Calu3 (cell line): Measurements from ENCODE around the gene SLC22A12. TPM values are rescaled to one million over a fixed set of nuclear protein-coding genes. Genes with fewer than 3 reads are reported as not detected.

Source experiments
- BruUV-seq: library from RNA; stranded (reverse); fragments of 400-500 nt; replicated peaks from 2 replicates; lab custom pipeline; 2021; lab: Mats Ljungman, UMichigan
- CTCF ChIA-PET: fragments of 300-600 bp; sonication (Branson Sonifier 250); formaldehyde crosslinking; loops from one replicate; lab custom pipeline; 2022; ENCODE audit warnings: antibody characterized with exemption; lab: Charles Lee
- DNase-seq: peaks from one replicate; pipeline ENCODE4 v3.0.0; 2022
- H3K27ac Mint-ChIP-seq: one replicate; pipeline ENCODE4 v1.8.0; 2022; ENCODE audit warnings: mixed read lengths; ENCODE audit not compliant: unreplicated experiment
- H3K27me3 Mint-ChIP-seq: one replicate; pipeline ENCODE4 v1.8.0; 2022; ENCODE audit warnings: mixed read lengths; ENCODE audit not compliant: unreplicated experiment
- H3K36me3 Mint-ChIP-seq: one replicate; pipeline ENCODE4 v1.8.0; 2022; ENCODE audit warnings: mild to moderate bottlenecking, moderate library complexity, mixed read lengths; ENCODE audit not compliant: insufficient read depth, unreplicated experiment
- H3K4me1 Mint-ChIP-seq: one replicate; pipeline ENCODE4 v1.8.0; 2022; ENCODE audit warnings: mild to moderate bottlenecking, low read depth, mixed read lengths; ENCODE audit not compliant: unreplicated experiment
- H3K4me3 Mint-ChIP-seq: one replicate; pipeline ENCODE4 v1.8.0; 2022; ENCODE audit warnings: mild to moderate bottlenecking, low read depth, moderate library complexity, mixed read lengths; ENCODE audit not compliant: unreplicated experiment
- H3K9me3 Mint-ChIP-seq: one replicate; pipeline ENCODE4 v1.8.0; 2022; ENCODE audit warnings: low read depth, mixed read lengths; ENCODE audit not compliant: unreplicated experiment
- CTCF ChIP-seq: fragments of 200-600 bp; IDR thresholded peaks from one replicate; pipeline ENCODE4 v1.8.0; 2022; ENCODE audit warnings: antibody characterized with exemption; ENCODE audit not compliant: unreplicated experiment
- intact Hi-C: fragments of 100-400 bp; cut with micrococcal nuclease; formaldehyde crosslinking; loops from one replicate; pipeline ENCODE4 v1.10.0; 2022; ENCODE audit not compliant: unreplicated experiment
- total RNA-seq: library from RNA; stranded (reverse); gene quantifications from 2 replicates; pipeline ENCODE4 v1.2.3, GENCODE V29; 2022

SLC22A12 gene
- total RNA-seq, 1 experiment from 2014 or later: not detected

DNA sequence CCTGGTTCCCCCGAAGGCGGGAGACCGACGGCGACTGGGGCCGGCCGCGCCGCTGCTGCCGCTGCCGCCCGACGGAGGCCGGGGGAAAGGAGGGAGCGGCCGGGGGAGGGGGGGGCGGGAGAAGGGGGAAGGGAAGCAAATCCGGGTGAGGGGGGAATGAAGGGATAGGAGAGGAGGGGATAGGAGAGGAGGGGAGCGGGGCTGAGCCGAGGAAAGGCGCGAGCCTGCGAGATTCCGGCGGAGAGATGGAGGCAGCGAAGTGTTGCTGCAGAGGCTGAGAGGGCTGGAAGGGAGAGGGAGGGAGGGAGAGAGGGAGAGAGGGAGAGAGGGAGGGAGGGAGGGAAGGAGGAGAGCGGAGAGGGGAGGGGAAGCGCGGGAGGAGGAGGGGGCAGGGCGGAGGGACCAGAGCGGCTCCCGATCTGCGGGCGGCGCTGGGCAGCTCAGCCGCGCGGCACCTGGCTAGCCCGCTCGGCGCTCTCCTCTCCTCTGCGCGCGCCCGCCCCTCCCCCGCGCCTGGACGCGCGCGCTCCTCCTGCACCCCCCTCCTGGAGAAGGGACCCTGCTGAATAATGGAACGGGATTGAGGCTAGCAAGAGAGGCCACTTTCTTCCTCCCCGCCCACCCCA is 52.3 kb downstream of the SLC22A12 start:
- DNase-seq: no peak
- intact Hi-C loops: no loop called here
- no peak overlapping the region for H3K27ac Mint-ChIP-seq
- no peaks in the 10 kb centered on the region for H3K9me3 Mint-ChIP-seq
- CTCF ChIA-PET: no interaction called here
- peaks cover 52% of the 10 kb centered on the region for H3K27me3 Mint-ChIP-seq
- H3K4me3 Mint-ChIP-seq: no peak overlapping the region
- H3K4me1 Mint-ChIP-seq: no peaks in the 10 kb centered on the region
- no TSS peak for BruUV-seq
- H3K36me3 Mint-ChIP-seq: no peaks in the 10 kb centered on the region
- no peak for TF ChIP-seq CTCF

GRCh38 chr11:64643920-64644646 is 53.1 kb downstream of the SLC22A12 start:
- intact Hi-C loops: no loop called here

DNA sequence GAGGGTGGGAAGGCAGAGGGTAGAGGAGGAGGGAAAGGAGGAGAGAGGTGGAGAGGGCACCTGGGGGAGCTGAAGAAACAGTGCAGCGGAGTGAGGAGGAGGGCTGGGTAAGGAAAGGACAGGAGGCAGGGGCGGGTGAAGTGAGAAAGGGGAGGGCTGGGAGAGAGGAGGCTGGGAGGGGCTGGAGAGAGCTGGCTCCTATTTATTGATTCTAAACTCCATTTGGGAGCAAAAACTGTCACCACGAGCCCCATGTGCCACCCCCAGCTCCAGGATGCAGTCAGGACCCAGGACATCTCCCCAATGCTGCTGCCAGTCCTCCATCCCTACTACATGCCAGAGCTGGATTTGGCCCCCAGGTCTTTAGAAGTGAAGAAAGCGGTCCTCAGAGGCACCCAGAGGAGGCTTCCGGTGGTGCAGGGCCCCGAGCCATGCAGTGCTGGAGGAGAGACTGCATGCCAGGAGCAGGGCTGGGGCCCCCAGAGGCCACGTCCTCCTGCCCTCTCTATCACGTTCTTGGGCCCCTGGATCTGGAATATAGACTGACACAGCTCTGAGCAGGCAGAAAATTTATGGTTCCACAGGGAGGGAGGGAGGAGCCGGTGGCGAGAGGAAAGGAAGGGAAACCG is 53.7 kb downstream of the SLC22A12 start:
- Mint-ChIP-seq H3K36me3 (no peaks in the 10 kb centered on the region), H3K27me3 (peaks cover 66% of the 10 kb centered on the region), H3K4me3 (no peak overlapping the region), H3K9me3 (no peaks in the 10 kb centered on the region), H3K4me1 (no peaks in the 10 kb centered on the region), H3K27ac (no peak overlapping the region)
- intact Hi-C loops: no loop called here
- no peak for DNase-seq
- CTCF ChIA-PET: no interaction called here
- BruUV-seq: no TSS peak
- TF ChIP-seq CTCF: no peak

More at GRCh38 chr11:64643920-64644646, 53.1 kb downstream of the SLC22A12 start:
- H3K9me3 Mint-ChIP-seq: no peaks in the 10 kb centered on the region
- H3K27me3 Mint-ChIP-seq: peaks cover 59% of the 10 kb centered on the region
- BruUV-seq: no TSS peak
- no peaks in the 10 kb centered on the region for H3K4me1 Mint-ChIP-seq
- TF ChIP-seq CTCF: no peak
- no peaks in the 10 kb centered on the region for H3K36me3 Mint-ChIP-seq
- no peak overlapping the region for H3K27ac Mint-ChIP-seq
- no peak for DNase-seq
- CTCF ChIA-PET: no interaction called here
- H3K4me3 Mint-ChIP-seq: no peak overlapping the region

- CTCF ChIA-PET: interaction anchor here (0.9 kb wide), 1 partner anchor 199 kb away, joined by 3 read pairs; no protein-coding TSS in a partner anchor
- no peaks in the 10 kb centered on the region for H3K9me3 Mint-ChIP-seq
- no peak overlapping the region for H3K4me3 Mint-ChIP-seq
- H3K27me3 Mint-ChIP-seq: peaks cover 82% of the 10 kb centered on the region
- H3K4me1 Mint-ChIP-seq: no peaks in the 10 kb centered on the region
- H3K36me3 Mint-ChIP-seq: no peaks in the 10 kb centered on the region
- no TSS peak for BruUV-seq
- H3K27ac Mint-ChIP-seq: no peak overlapping the region
- intact Hi-C loops: no loop called here
- no peak for TF ChIP-seq CTCF
- no peak for DNase-seq
Measured at GRCh38 chr11:64647019-64647779, 56.2 kb downstream of the SLC22A12 start.
